ENCODE results near the gene DPEP2NB. TPM values are rescaled to one million over a fixed set of nuclear protein-coding genes. Genes with fewer than 3 reads are reported as not detected.

The DPEP2NB gene
- total RNA-seq, 1 experiment from 2014 or later: not detected

DNA sequence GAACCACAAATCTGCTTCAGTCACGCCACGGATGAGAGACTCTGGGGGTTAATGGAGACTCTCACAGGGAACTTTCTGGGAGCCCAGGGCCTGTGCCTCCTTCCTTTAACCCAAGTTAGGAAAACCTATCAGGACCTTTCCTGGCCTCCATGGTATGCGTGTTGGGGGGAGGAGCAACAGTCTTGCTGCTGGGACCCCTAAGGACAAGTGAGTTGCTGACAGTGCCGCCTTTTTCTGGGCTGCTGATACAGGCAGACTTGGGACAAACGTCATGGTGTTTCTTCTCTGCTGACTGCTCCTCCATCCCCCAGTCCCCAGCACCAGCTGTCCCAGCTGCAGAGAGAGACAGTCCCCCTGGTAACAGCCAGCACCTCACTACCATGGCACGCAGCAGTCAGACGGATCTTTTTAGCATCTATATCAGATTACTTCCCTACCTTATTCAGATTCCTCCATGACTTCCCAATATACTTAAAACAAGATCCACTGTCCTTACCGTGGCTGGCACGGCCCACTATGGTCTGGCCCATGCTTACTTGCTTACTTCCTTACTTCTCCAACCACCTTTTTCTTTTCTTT lies 6.5 kb downstream of the DPEP2NB start:
- Histone ChIP-seq H3K27me3 (replicated peaks; ENCODE audit: insufficient read depth, low read depth, low read length, poor library complexity) (no peaks in the 10 kb centered on the region), H3K4me3 (ENCODE audit: low read depth, low read length, poor library complexity, severe bottlenecking) (no peak overlapping the region), H3K36me3 (ENCODE audit: insufficient read depth, low read length, poor library complexity, severe bottlenecking) (no peaks in the 10 kb centered on the region), H3K4me1 (ENCODE audit: insufficient read depth, low read length, poor library complexity, severe bottlenecking) (no peaks in the 10 kb centered on the region), H3K9me3 (ENCODE audit: low read depth, low read length, poor library complexity, severe bottlenecking) (no peaks in the 10 kb centered on the region), H3K27ac (ENCODE audit: low read depth, low read length, poor library complexity, severe bottlenecking) (no peak overlapping the region)
- intact Hi-C loops (cut with micrococcal nuclease; ENCODE audit: unreplicated experiment): no loop called here
- POLR2A ChIA-PET (ENCODE audit: low non-redundant PET): no interaction called here
- BruUV-seq (replicated peaks): no TSS peak
- CTCF ChIA-PET: no interaction called here
- no peak for DNase-seq (ENCODE audit: low spot score)
- TF ChIP-seq EZH2 (IDR thresholded peaks at IDR 0.05; ENCODE audit: borderline replicate concordance, low read depth, low read length, poor library complexity, severe bottlenecking): no peak
- TF ChIP-seq, protein P1, sequence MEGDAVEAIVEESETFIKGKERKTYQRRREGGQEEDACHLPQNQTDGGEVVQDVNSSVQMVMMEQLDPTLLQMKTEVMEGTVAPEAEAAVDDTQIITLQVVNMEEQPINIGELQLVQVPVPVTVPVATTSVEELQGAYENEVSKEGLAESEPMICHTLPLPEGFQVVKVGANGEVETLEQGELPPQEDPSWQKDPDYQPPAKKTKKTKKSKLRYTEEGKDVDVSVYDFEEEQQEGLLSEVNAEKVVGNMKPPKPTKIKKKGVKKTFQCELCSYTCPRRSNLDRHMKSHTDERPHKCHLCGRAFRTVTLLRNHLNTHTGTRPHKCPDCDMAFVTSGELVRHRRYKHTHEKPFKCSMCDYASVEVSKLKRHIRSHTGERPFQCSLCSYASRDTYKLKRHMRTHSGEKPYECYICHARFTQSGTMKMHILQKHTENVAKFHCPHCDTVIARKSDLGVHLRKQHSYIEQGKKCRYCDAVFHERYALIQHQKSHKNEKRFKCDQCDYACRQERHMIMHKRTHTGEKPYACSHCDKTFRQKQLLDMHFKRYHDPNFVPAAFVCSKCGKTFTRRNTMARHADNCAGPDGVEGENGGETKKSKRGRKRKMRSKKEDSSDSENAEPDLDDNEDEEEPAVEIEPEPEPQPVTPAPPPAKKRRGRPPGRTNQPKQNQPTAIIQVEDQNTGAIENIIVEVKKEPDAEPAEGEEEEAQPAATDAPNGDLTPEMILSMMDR (conservative IDR thresholded peaks at IDR 0.05; ENCODE audit: low read depth, low read length): no peak

- ChIA-PET POLR2A (ENCODE audit: low non-redundant PET) (no interaction called here), CTCF (interaction anchor here (0.5 to 0.7 kb wide), 2 partner anchors 67 to 1052 kb away, joined by 3 to 10 read pairs; no protein-coding TSS in a partner anchor)
- no peak for DNase-seq (ENCODE audit: low spot score)
- no TSS peak for BruUV-seq (replicated peaks)
- Histone ChIP-seq H3K27me3 (replicated peaks; ENCODE audit: insufficient read depth, low read depth, low read length, poor library complexity) (no peaks in the 10 kb centered on the region), H3K4me1 (ENCODE audit: insufficient read depth, low read length, poor library complexity, severe bottlenecking) (no peaks in the 10 kb centered on the region), H3K4me3 (ENCODE audit: low read depth, low read length, poor library complexity, severe bottlenecking) (no peak overlapping the region), H3K27ac (ENCODE audit: low read depth, low read length, poor library complexity, severe bottlenecking) (no peak overlapping the region), H3K36me3 (ENCODE audit: insufficient read depth, low read length, poor library complexity, severe bottlenecking) (no peaks in the 10 kb centered on the region), H3K9me3 (ENCODE audit: low read depth, low read length, poor library complexity, severe bottlenecking) (no peaks in the 10 kb centered on the region)
- intact Hi-C loops (cut with micrococcal nuclease; ENCODE audit: unreplicated experiment): no loop called here
- TF ChIP-seq, protein P1 (conservative IDR thresholded peaks at IDR 0.05; ENCODE audit: low read depth, low read length): no peak
- TF ChIP-seq EZH2 (IDR thresholded peaks at IDR 0.05; ENCODE audit: borderline replicate concordance, low read depth, low read length, poor library complexity, severe bottlenecking): no peak
These were observed 9.9 kb downstream of the DPEP2NB start for GRCh38 chr16:68005786-68006286.

DNA sequence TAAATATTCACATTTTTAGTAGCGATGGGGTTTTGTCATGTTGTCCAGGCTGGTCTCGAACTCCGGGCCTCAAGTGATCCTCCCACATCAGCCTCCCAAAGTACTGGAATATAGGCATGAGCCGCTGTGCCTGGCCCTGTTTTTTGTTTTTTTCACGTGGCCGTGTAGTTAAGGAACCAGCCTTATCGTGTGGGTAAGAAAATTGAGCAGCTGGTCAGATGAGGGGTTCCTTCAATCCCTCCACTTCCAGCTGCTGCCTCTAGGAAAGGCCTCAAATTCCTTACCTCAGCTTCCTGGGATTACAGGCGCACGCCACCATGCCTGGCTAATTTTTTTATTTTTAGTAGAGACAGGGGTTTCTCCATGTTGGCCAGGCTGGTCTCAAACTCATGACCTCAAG lies 10.5 kb downstream of the DPEP2NB start:
- intact Hi-C loops (cut with micrococcal nuclease; ENCODE audit: unreplicated experiment): no loop called here
- DNase-seq (ENCODE audit: low spot score): no peak
- POLR2A ChIA-PET (ENCODE audit: low non-redundant PET): no interaction called here
- TF ChIP-seq, protein P1 (conservative IDR thresholded peaks at IDR 0.05; ENCODE audit: low read depth, low read length): no peak
- TF ChIP-seq EZH2 (IDR thresholded peaks at IDR 0.05; ENCODE audit: borderline replicate concordance, low read depth, low read length, poor library complexity, severe bottlenecking): no peak
- no TSS peak for BruUV-seq (replicated peaks)
- H3K4me3 ChIP-seq (ENCODE audit: low read depth, low read length, poor library complexity, severe bottlenecking): no peak overlapping the region
- no peak overlapping the region for H3K27ac ChIP-seq (ENCODE audit: low read depth, low read length, poor library complexity, severe bottlenecking)
- H3K9me3 ChIP-seq (ENCODE audit: low read depth, low read length, poor library complexity, severe bottlenecking): no peaks in the 10 kb centered on the region
- CTCF ChIA-PET: interaction anchor here (0.7 kb wide), 1 partner anchor 1051 kb away, joined by 3 read pairs; no protein-coding TSS in a partner anchor
- H3K4me1 ChIP-seq (ENCODE audit: insufficient read depth, low read length, poor library complexity, severe bottlenecking): no peaks in the 10 kb centered on the region
- no peaks in the 10 kb centered on the region for H3K27me3 ChIP-seq (replicated peaks; ENCODE audit: insufficient read depth, low read depth, low read length, poor library complexity)
- no peaks in the 10 kb centered on the region for H3K36me3 ChIP-seq (ENCODE audit: insufficient read depth, low read length, poor library complexity, severe bottlenecking)
